Progenitor cell of endocrine pancreas (in vitro differentiated cells): Measurements from ENCODE around the gene SCARF2. TPM values are rescaled to one million over a fixed set of nuclear protein-coding genes. Genes with fewer than 3 reads are reported as not detected.

Experiments used
- DNase-seq: peaks from one replicate; pipeline ENCODE4 v3.0.0; 2021; ENCODE audit warnings: low spot score; ENCODE audit not compliant: unreplicated experiment
- H3K27ac Mint-ChIP-seq: 2 replicates; pipeline ENCODE4 v1.8.0; 2021; ENCODE audit warnings: mild to moderate bottlenecking, moderate library complexity, mixed read lengths
- H3K27me3 Mint-ChIP-seq: 2 replicates; pipeline ENCODE4 v1.8.0; 2021; ENCODE audit warnings: mixed read lengths
- H3K36me3 Mint-ChIP-seq: 2 replicates; pipeline ENCODE4 v1.8.0; 2022; ENCODE audit warnings: mixed read lengths; ENCODE audit not compliant: insufficient read depth
- H3K4me1 Mint-ChIP-seq: 2 replicates; pipeline ENCODE4 v1.8.0; 2021; ENCODE audit warnings: low read depth, mixed read lengths
- H3K4me3 Mint-ChIP-seq: 2 replicates; pipeline ENCODE4 v1.8.0; 2021; ENCODE audit warnings: low read depth, mild to moderate bottlenecking, moderate library complexity, mixed read lengths
- H3K9me3 Mint-ChIP-seq: 2 replicates; pipeline ENCODE4 v1.8.0; 2021; ENCODE audit warnings: low read depth, mixed read lengths
- total RNA-seq: library from RNA; stranded (reverse); gene quantifications from 2 replicates; pipeline ENCODE4 v1.2.1, GENCODE V29; 2021
- TF ChIP-seq, protein P1 (sequence below): fragments of 200-600 bp; sonication (generic); IDR thresholded peaks from one replicate; pipeline ENCODE4 v1.5.0; 2021; ENCODE audit warnings: antibody characterized with exemption, mild to moderate bottlenecking; ENCODE audit not compliant: unreplicated experiment

Gene SCARF2
- total RNA-seq, 1 donor from 2014 or later: 14.4 TPM

DNA sequence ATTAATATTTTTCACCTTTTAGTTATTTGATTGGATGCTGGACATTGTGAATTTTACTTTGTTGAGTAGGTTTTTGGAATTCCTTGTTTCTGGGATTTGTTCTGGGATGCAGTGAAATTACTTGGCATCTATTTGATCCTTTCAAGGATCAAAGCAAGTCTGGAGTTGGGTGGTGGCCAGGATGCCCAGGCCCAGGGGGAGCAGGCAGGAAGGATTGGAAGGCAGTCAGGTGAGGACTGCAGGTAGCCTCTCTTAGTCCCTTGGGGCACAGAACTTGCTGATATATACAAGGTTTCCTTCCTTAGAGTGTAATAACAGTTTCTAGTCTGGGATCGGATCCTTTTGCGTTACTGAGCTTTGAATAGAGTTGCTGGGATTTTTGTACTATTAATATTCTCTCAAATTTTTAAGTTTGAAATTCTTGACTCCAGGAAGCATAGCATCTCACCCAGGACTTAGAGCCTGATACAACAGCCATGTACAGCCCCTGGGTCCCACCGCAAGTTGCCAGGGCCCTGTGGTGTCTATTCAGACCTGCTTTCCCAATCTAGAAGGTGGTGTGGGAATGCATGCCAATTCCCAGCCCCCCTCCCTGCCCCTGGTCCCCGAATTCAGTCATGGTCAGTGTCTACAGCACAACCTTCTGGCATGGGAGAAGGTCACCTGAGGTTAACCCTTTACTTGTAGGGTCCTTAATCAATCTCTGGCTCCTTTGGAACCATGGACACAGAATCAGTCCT is 37.6 kb downstream of the SCARF2 start:
- no peaks in the 10 kb centered on the region for H3K9me3 Mint-ChIP-seq

DNA sequence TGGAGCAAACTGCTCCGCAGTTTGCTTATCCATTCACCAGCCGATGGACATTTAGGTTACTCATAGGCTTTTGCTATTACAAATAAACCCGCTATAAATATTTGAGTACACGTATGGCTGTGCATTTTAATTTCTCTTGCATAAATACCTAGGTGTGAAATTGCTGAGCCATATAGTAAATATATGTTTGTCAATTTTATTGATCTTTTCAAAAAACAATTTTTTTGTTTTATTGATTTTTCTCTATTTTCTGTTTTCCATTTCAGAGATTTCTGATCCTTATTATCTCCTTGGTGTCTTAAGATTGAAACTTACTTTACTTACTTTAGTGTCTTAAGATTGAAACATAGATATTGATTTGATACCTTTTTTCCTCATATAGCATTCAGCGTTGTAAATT is 39.2 kb downstream of the SCARF2 start:
- no peak overlapping the region for H3K4me3 Mint-ChIP-seq
- no peaks in the 10 kb centered on the region for H3K9me3 Mint-ChIP-seq
- no peak overlapping the region for H3K27ac Mint-ChIP-seq
- TF ChIP-seq, protein P1, sequence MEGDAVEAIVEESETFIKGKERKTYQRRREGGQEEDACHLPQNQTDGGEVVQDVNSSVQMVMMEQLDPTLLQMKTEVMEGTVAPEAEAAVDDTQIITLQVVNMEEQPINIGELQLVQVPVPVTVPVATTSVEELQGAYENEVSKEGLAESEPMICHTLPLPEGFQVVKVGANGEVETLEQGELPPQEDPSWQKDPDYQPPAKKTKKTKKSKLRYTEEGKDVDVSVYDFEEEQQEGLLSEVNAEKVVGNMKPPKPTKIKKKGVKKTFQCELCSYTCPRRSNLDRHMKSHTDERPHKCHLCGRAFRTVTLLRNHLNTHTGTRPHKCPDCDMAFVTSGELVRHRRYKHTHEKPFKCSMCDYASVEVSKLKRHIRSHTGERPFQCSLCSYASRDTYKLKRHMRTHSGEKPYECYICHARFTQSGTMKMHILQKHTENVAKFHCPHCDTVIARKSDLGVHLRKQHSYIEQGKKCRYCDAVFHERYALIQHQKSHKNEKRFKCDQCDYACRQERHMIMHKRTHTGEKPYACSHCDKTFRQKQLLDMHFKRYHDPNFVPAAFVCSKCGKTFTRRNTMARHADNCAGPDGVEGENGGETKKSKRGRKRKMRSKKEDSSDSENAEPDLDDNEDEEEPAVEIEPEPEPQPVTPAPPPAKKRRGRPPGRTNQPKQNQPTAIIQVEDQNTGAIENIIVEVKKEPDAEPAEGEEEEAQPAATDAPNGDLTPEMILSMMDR: no peak
- H3K27me3 Mint-ChIP-seq: no peaks in the 10 kb centered on the region
- H3K4me1 Mint-ChIP-seq: peaks cover 39% of the 10 kb centered on the region
- no peak for DNase-seq
- peaks cover 5% of the 10 kb centered on the region for H3K36me3 Mint-ChIP-seq

More for the DNA sequence above, 37.6 kb downstream of the SCARF2 start:
- Mint-ChIP-seq H3K4me3 (no peak overlapping the region), H3K27me3 (no peaks in the 10 kb centered on the region), H3K4me1 (peaks cover 30% of the 10 kb centered on the region), H3K27ac (no peak overlapping the region), H3K36me3 (peaks cover 8% of the 10 kb centered on the region)
- TF ChIP-seq, protein P1: no peak
- no peak for DNase-seq

- no peak for DNase-seq
- TF ChIP-seq, protein P1: no peak
- Mint-ChIP-seq H3K9me3 (no peaks in the 10 kb centered on the region), H3K36me3 (peaks cover 3% of the 10 kb centered on the region), H3K4me1 (peaks cover 39% of the 10 kb centered on the region), H3K27me3 (no peaks in the 10 kb centered on the region), H3K27ac (no peak overlapping the region), H3K4me3 (no peak overlapping the region)
These were observed 40.1 kb downstream of the SCARF2 start for GRCh38 chr22:20397498-20397897.

DNA sequence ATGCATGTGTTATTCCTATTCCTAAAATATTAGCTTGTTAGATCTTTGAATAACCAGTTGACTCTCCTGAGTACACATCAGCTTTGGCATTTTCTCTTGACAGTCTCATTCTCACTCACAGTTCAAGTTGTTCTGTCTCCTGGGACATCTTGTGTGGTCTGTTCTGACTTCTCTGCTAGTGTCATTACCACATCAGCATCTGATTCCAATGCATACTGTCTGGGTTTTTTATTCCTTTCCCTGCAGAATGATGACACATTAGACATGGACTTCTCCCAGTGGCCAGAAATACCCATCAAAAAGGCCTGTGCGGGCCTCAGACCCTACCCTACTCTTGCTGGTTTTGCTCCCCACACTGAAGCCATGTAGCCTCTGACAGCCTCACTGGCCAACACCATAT is 41.0 kb downstream of the SCARF2 start:
- Mint-ChIP-seq H3K27ac (no peak overlapping the region), H3K4me1 (peaks cover 39% of the 10 kb centered on the region), H3K27me3 (no peaks in the 10 kb centered on the region), H3K36me3 (peaks cover 3% of the 10 kb centered on the region), H3K9me3 (no peaks in the 10 kb centered on the region), H3K4me3 (peak overlapping the region; percentile 4)
- TF ChIP-seq, protein P1: no peak
- DNase-seq: no peak

- Mint-ChIP-seq H3K27ac (no peak overlapping the region), H3K9me3 (no peaks in the 10 kb centered on the region), H3K27me3 (no peaks in the 10 kb centered on the region), H3K4me3 (peak overlapping the region; percentile 90), H3K36me3 (peaks cover 3% of the 10 kb centered on the region), H3K4me1 (peaks cover 39% of the 10 kb centered on the region)
- TF ChIP-seq, protein P1: no peak
- DNase-seq: no peak
These were observed 41.7 kb downstream of the SCARF2 start for GRCh38 chr22:20395907-20396287.
